HepG2 (cell line): ENCODE data around the gene PAFAH1B1. TPM values are rescaled to one million over a fixed set of nuclear protein-coding genes. Genes with fewer than 3 reads are reported as not detected.

Experiments used
- ATAC-seq: fragments of 200-7000 bp; cut with Tn5 transposase; 3 replicates; pipeline ENCODE4 v1.9.1; 2020; ENCODE audit warnings: mild to moderate bottlenecking, moderate library complexity
- BruUV-seq: library from RNA; stranded (reverse); fragments of 400-500 nt; replicated peaks from 2 replicates; lab custom pipeline; 2021; lab: Mats Ljungman, UMichigan
- CTCF ChIA-PET: fragments of 300-600 bp; formaldehyde crosslinking; extraction: SDS; loops from one replicate; lab custom pipeline; 2021; ENCODE audit warnings: low total read pairs, inconsistent platforms, low intra/inter-chr PET ratio; lab: Yijun Ruan, JAX
- POLR2A ChIA-PET: fragments of 350-600 bp; sonication (Branson Sonifier 250); formaldehyde crosslinking; loops from one replicate; lab custom pipeline; 2020; ENCODE audit warnings: antibody characterized with exemption, inconsistent platforms; lab: Yijun Ruan, JAX
- DNase-seq: peaks from one replicate; pipeline ENCODE4 v3.0.0-alpha.2; 2015; ENCODE audit warnings: low spot score
- FAIRE-seq: peaks from 3 replicates; lab custom pipeline; 2011; peaks lifted over from hg19 to GRCh38; lab: Jason Lieb, UNC
- H2AFZ ChIP-seq: one replicate; pipeline ENCODE4 v1.6.1; 2011; ENCODE audit warnings: low read length, inconsistent platforms
- H3K27ac ChIP-seq: fragments of 300-600 bp; 3 replicates; pipeline ENCODE4 v1.8.0; 2011; ENCODE audit warnings: mixed run types, mild to moderate bottlenecking, mixed read lengths, low read length, inconsistent platforms; ENCODE audit not compliant: insufficient read depth; ENCODE audit errors: extremely low read length
- H3K27me3 ChIP-seq, 2 experiments: fragments of 200-600 bp in 1 of 2; 2 replicates in 1 of 2; 3 replicates in 1 of 2; pipeline versions ENCODE4 v1.6.0 to v1.8.0; 2011; ENCODE audit warnings: low read length in 2 of 2, mild to moderate bottlenecking in 2 of 2, moderate library complexity in 2 of 2, inconsistent platforms in 1 of 2; ENCODE audit not compliant: insufficient read depth in 2 of 2, control insufficient read depth in 1 of 2
- H3K36me3 ChIP-seq, 2 experiments: fragments of 200-600 bp in 1 of 2; replicated peaks in 1 of 2; 2 replicates in 1 of 2; 3 replicates in 1 of 2; pipeline versions ENCODE4 v1.5.1 to v1.8.0; 2011; ENCODE audit warnings: low read length in 2 of 2, inconsistent platforms in 1 of 2; ENCODE audit not compliant: insufficient read depth in 2 of 2, control insufficient read depth in 1 of 2
- H3K4me1 ChIP-seq: 2 replicates; pipeline ENCODE4 v1.5.1; 2012; ENCODE audit warnings: low read length, inconsistent platforms; ENCODE audit not compliant: insufficient read depth
- H3K4me2 ChIP-seq: 2 replicates; pipeline ENCODE4 v1.6.0; 2011; ENCODE audit warnings: low read depth, low read length, inconsistent platforms
- H3K4me3 ChIP-seq, 3 experiments: fragments of 200-600 bp in 1 of 3; sonication (generic), shearing (Covaris generic) in 1 of 3; replicated peaks in 1 of 3; 2 replicates each; pipeline ENCODE4 v1.5.1; 2011 to 2016; ENCODE audit warnings: low read length in 3 of 3, inconsistent platforms in 2 of 3, low read depth in 2 of 3, mild to moderate bottlenecking in 2 of 3, control low read depth in 1 of 3, mixed read lengths in 1 of 3; ENCODE audit not compliant: insufficient read depth in 1 of 3
- H3K79me2 ChIP-seq: one replicate; pipeline ENCODE4 v1.6.1; 2011; ENCODE audit warnings: low read length, inconsistent platforms; ENCODE audit not compliant: insufficient read depth
- H3K9ac ChIP-seq: 2 replicates; pipeline ENCODE4 v1.6.0; 2011; ENCODE audit warnings: mild to moderate bottlenecking, low read depth, low read length, inconsistent platforms; ENCODE audit not compliant: insufficient read depth
- H3K9me3 ChIP-seq: 2 replicates; pipeline ENCODE4 v1.5.1; 2012; ENCODE audit warnings: mild to moderate bottlenecking, low read length
- H4K20me1 ChIP-seq: 2 replicates; pipeline ENCODE4 v1.6.0; 2011; ENCODE audit warnings: inconsistent platforms, mild to moderate bottlenecking, low read length, moderate library complexity; ENCODE audit not compliant: insufficient read depth
- AGO2 ChIP-seq: fragments of 200-400 bp; formaldehyde crosslinking; optimal IDR thresholded peaks from 2 replicates; pipeline ENCODE3; 2017; ENCODE audit warnings: mild to moderate bottlenecking, low read depth, low read length, moderate library complexity
- HINFP ChIP-seq: sonication (generic); formaldehyde crosslinking; IDR thresholded peaks from 2 replicates; pipeline ENCODE4 v1.4.0; 2020; ENCODE audit warnings: low read depth, mild to moderate bottlenecking, missing genetic modification reagents
- HIVEP1 ChIP-seq: sonication (generic); formaldehyde crosslinking; IDR thresholded peaks from 2 replicates; pipeline ENCODE4 v1.4.0; 2020; ENCODE audit warnings: mild to moderate bottlenecking, missing genetic modification reagents
- REXO4 ChIP-seq: sonication (generic); formaldehyde crosslinking; IDR thresholded peaks from 2 replicates; pipeline ENCODE4 v1.8.0; 2022; ENCODE audit warnings: missing genetic modification reagents, mild to moderate bottlenecking, borderline replicate concordance
- ZNF10 ChIP-seq: sonication (generic); formaldehyde crosslinking; IDR thresholded peaks from 2 replicates; pipeline ENCODE4 v1.4.0; 2020; ENCODE audit warnings: mild to moderate bottlenecking, low read depth, missing genetic modification reagents, borderline replicate concordance
- ZNF605 ChIP-seq: sonication (generic); formaldehyde crosslinking; IDR thresholded peaks from 2 replicates; pipeline ENCODE4 v1.8.0; 2022; ENCODE audit warnings: mild to moderate bottlenecking, missing genetic modification reagents
- WGBS: methylation state at CpG from one replicate; pipeline ENCODE4 v1.1.6; 2017; ENCODE audit warnings: low lambda C conversion rate; 5-methylcytosine and 5-hydroxymethylcytosine counted together
- in situ Hi-C: cut with HindIII; loops from 2 replicates; pipeline ENCODE4 v1.10.0; 2017; ENCODE audit warnings: low pct_unique_long_range_greater_than_20kb; ENCODE audit not compliant: extremely low pct_ligation_motif_present
- intact Hi-C: fragments of 100-400 bp; cut with micrococcal nuclease; formaldehyde crosslinking; loops from one replicate; pipeline ENCODE4 v1.10.0; 2022; ENCODE audit not compliant: unreplicated experiment
- polyA plus RNA-seq, 8 experiments: library from polyadenylated mRNA; depleted of rRNA in 3 of 8; stranded (reverse) in 7 of 8; unstranded in 1 of 8; fragments of >200 nt; fragmentation: Illumina TruSeq in 4 of 8; extraction: Trizol in 4 of 8; gene quantifications; 2 replicates each; pipeline versions ENCODE4 v1.2.1 to v1.2.3, GENCODE V29; 2011 to 2016; ENCODE audit warnings: low read depth in 4 of 8, missing spikeins in 1 of 8, mixed read lengths in 1 of 8; ENCODE audit not compliant: insufficient read depth in 1 of 8
- total RNA-seq, 5 experiments: library from RNA; depleted of rRNA; stranded (reverse); fragments of >200 nt; fragmentation: Illumina TruSeq; extraction: Trizol; gene quantifications; 2 replicates each; pipeline ENCODE4 v1.2.3, GENCODE V29; 2016; ENCODE audit warnings: low read depth in 1 of 5
- TF ChIP-seq, protein P1 (sequence below), 2 experiments: IDR thresholded peaks; 2 replicates each; pipeline ENCODE4 v1.6.1; 2011 to 2012; ENCODE audit warnings: low read length in 2 of 2, borderline replicate concordance in 1 of 2, low read depth in 1 of 2, mild to moderate bottlenecking in 1 of 2, moderate library complexity in 1 of 2

PAFAH1B1 gene
- total and polyA plus RNA-seq, 2 of the 13 experiments (the other 11 are each of a cell fraction or from before 2014, with no cell fraction given): 46.0 to 64.9 TPM

GRCh38 chr17:2708585-2709182, 115.2 kb downstream of the PAFAH1B1 start:
- intact Hi-C loops (no loop called here), in situ Hi-C loops (no loop called here)
- peak overlapping the region in 2 of 3 experiments; percentile 10 to 91; a peak in 3 of 6 replicates for H3K4me3 ChIP-seq
- H3K9me3 ChIP-seq: no peaks in the 10 kb centered on the region
- FAIRE-seq (no peak), ATAC-seq (no peak), DNase-seq (no peak)
- TF ChIP-seq HIVEP1 (CRISPR knock-in tag) (0 out of 2 replicates have a peak, but pooled peaks have one; percentile 16), ZNF605 (CRISPR knock-in tag) (no peak), AGO2 (peak; percentile 28), ZNF10 (CRISPR knock-in tag) (no peak), REXO4 (CRISPR knock-in tag) (no peak), HINFP (CRISPR knock-in tag) (no peak)
- TF ChIP-seq, protein P1, sequence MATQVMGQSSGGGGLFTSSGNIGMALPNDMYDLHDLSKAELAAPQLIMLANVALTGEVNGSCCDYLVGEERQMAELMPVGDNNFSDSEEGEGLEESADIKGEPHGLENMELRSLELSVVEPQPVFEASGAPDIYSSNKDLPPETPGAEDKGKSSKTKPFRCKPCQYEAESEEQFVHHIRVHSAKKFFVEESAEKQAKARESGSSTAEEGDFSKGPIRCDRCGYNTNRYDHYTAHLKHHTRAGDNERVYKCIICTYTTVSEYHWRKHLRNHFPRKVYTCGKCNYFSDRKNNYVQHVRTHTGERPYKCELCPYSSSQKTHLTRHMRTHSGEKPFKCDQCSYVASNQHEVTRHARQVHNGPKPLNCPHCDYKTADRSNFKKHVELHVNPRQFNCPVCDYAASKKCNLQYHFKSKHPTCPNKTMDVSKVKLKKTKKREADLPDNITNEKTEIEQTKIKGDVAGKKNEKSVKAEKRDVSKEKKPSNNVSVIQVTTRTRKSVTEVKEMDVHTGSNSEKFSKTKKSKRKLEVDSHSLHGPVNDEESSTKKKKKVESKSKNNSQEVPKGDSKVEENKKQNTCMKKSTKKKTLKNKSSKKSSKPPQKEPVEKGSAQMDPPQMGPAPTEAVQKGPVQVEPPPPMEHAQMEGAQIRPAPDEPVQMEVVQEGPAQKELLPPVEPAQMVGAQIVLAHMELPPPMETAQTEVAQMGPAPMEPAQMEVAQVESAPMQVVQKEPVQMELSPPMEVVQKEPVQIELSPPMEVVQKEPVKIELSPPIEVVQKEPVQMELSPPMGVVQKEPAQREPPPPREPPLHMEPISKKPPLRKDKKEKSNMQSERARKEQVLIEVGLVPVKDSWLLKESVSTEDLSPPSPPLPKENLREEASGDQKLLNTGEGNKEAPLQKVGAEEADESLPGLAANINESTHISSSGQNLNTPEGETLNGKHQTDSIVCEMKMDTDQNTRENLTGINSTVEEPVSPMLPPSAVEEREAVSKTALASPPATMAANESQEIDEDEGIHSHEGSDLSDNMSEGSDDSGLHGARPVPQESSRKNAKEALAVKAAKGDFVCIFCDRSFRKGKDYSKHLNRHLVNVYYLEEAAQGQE (IDR thresholded peaks at IDR 0.05; ENCODE audit: borderline replicate concordance in 1 of 2, low read depth in 1 of 2, low read length in 2 of 2): no peak
- WGBS: 72% methylated on average over 19 of the region's 21 CpGs
- no peak overlapping the region for H2AFZ ChIP-seq
- H3K4me1 ChIP-seq: peaks cover 67% of the 10 kb centered on the region
- BruUV-seq: no TSS peak
- CTCF ChIA-PET: no interaction called here
- peaks cover 65% of the 10 kb centered on the region for H3K79me2 ChIP-seq
- H3K27ac ChIP-seq: peak overlapping the region; percentile 87
- no peaks in the 10 kb centered on the region; a peak in 1 of 5 replicates for H3K27me3 ChIP-seq
- peaks cover 55% of the 10 kb centered on the region for H4K20me1 ChIP-seq
- H3K4me2 ChIP-seq: peak overlapping the region; percentile 98
- POLR2A ChIA-PET: interaction anchor here (2.2 to 2.4 kb wide), 2 partner anchors 21 to 198 kb away, joined by 12 to 19 read pairs; partner anchors contain the start of gene METTL16
- H3K9ac ChIP-seq: peak overlapping the region; percentile 79
- peaks cover 4 to 27% of the 10 kb centered on the region in 2 experiments; a peak in 3 of 5 replicates for H3K36me3 ChIP-seq
